Vagina (tissue), 2 donors: ENCODE measurements around the gene MUC4.

Source experiments
- POLR2A ChIP-seq, 2 donors: fragments of 450-650 bp; IDR thresholded peaks; one replicate each; pipeline ENCODE4 v1.6.1; 2017; ENCODE audit warnings: antibody characterized with exemption in 2 of 2, mild to moderate bottlenecking in 2 of 2, moderate library complexity in 2 of 2
- TF ChIP-seq, protein P1 (sequence below), 3 experiments: fragments of 450-650 bp in 2 of 3; fragments of 200-600 bp in 1 of 3; sonication (generic) in 1 of 3; IDR thresholded peaks; one replicate each; pipeline ENCODE4 v1.5.1; 2017 to 2019; ENCODE audit warnings: antibody characterized with exemption in 3 of 3, mild to moderate bottlenecking in 2 of 3, moderate library complexity in 2 of 3

DNA sequence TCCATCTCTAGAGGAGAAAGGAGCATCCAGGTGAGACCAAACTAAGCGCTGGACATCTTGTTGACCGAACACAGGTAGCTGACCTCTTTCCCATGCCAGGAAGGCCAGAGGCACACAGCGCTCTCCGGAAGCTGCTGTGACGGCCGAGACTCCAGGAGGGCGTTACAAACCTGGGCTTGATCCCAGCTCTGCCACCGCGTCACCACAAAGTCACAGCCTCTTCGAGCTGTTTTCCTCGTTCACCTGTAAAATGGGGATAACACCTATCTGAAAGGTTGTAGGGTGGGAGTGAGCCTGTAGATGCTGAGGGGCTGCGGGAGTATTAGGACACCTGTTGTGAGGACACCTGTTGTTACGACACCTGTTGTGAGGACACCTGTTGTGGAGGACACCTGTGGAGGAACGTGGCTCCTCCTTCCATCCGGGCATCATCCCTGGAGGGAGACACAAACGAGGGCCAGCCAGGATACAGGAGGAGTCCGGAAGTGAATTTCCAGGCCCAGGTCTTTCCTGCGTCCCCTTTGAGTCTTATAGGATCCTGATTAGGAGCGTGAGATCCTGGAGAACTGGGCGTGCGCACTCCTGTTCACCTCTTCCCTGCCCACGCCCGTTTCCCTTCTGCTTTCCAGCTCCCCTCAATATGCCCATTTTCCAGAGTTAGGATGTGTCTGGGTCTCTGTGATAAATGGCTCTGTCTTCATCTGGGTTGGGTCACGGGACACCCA lies 2.3 kb upstream of the MUC4 start:
- TF ChIP-seq POLR2A (IDR thresholded peaks at IDR 0.05) = no peak
- TF ChIP-seq, protein P1, sequence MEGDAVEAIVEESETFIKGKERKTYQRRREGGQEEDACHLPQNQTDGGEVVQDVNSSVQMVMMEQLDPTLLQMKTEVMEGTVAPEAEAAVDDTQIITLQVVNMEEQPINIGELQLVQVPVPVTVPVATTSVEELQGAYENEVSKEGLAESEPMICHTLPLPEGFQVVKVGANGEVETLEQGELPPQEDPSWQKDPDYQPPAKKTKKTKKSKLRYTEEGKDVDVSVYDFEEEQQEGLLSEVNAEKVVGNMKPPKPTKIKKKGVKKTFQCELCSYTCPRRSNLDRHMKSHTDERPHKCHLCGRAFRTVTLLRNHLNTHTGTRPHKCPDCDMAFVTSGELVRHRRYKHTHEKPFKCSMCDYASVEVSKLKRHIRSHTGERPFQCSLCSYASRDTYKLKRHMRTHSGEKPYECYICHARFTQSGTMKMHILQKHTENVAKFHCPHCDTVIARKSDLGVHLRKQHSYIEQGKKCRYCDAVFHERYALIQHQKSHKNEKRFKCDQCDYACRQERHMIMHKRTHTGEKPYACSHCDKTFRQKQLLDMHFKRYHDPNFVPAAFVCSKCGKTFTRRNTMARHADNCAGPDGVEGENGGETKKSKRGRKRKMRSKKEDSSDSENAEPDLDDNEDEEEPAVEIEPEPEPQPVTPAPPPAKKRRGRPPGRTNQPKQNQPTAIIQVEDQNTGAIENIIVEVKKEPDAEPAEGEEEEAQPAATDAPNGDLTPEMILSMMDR (IDR thresholded peaks at IDR 0.05) = no peak
